Measurements from ENCODE around the gene TMEM18.

- TF ChIP-seq YY1 (IDR thresholded peaks at IDR 0.05; ENCODE audit: insufficient read depth, insufficient read length) (no peak), ZNF274 (IDR thresholded peaks at IDR 0.05; ENCODE audit: low read depth, low read length) (no peak)
Measured at GRCh38 chr2:627926-628560, 49.2 kb downstream of the TMEM18 start.

Measured in NT2/D1 (cell line).